ENCODE measurements around the gene PEX26. TPM values are rescaled to one million over a fixed set of nuclear protein-coding genes. Genes with fewer than 3 reads are reported as not detected.
"Not testable (repeated sequence)": the region's sequence is repeated elsewhere in the genome, so short reads cannot be mapped to it uniquely, and the experiment has no call there.

Gene PEX26
- total and polyA plus RNA-seq, 12 donors = 8.4 to 57.8 (median 34.0) TPM

DNA sequence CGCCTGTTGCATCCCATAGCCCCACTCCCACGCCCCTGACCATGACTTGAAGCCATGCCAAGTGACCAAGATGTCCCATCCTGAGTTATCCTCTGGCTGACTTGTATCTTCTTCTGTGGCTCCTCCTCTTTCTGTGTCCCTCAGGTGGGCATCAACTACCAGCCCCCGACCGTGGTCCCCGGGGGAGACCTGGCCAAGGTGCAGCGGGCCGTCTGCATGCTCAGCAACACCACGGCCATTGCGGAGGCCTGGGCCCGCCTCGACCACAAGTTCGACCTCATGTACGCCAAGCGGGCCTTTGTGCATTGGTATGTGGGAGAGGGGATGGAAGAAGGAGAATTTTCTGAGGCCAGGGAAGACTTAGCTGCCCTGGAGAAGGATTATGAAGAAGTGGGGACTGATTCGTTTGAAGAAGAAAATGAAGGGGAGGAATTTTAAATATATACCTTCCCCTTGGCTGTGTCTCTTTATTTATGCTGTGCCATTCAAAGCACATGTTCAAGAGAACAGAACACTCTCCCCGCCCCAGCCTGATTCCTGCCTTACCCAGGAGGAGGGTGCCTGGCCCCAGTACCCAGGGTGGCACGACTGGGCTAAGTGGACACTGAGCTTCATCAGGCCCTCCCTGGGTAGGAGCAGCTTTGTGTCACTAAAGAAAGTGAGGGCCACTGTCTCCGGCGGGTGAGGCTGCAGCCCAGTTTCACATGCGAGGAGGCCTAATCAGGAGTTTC, 53.1 kb downstream of the PEX26 start:
- Histone ChIP-seq H3K27ac (no peak overlapping the region), H3K4me3 (no peak overlapping the region), H3K36me3 (replicated peaks in 1 of 2) (no peaks in the 10 kb centered on the region), H3K4me1 (replicated peaks in 1 of 2) (no peaks in the 10 kb centered on the region), H3K27me3 (no peaks in the 10 kb centered on the region), H3K9me3 (replicated peaks in 1 of 3) (no peaks in the 10 kb centered on the region)
- peak in 1 of 7 donors; percentile 43 for DNase-seq
- intact Hi-C loops (cut with DNase I) = no loop called here
- no peak for TF ChIP-seq POLR2A (IDR thresholded peaks at IDR 0.05)
- TF ChIP-seq, protein P1, sequence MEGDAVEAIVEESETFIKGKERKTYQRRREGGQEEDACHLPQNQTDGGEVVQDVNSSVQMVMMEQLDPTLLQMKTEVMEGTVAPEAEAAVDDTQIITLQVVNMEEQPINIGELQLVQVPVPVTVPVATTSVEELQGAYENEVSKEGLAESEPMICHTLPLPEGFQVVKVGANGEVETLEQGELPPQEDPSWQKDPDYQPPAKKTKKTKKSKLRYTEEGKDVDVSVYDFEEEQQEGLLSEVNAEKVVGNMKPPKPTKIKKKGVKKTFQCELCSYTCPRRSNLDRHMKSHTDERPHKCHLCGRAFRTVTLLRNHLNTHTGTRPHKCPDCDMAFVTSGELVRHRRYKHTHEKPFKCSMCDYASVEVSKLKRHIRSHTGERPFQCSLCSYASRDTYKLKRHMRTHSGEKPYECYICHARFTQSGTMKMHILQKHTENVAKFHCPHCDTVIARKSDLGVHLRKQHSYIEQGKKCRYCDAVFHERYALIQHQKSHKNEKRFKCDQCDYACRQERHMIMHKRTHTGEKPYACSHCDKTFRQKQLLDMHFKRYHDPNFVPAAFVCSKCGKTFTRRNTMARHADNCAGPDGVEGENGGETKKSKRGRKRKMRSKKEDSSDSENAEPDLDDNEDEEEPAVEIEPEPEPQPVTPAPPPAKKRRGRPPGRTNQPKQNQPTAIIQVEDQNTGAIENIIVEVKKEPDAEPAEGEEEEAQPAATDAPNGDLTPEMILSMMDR (IDR thresholded peaks at IDR 0.05) = no peak
- 93 to 94% (median 93%) methylated on average over 17 to 20 of the region's 20 CpGs for WGBS, 4 donors

DNA sequence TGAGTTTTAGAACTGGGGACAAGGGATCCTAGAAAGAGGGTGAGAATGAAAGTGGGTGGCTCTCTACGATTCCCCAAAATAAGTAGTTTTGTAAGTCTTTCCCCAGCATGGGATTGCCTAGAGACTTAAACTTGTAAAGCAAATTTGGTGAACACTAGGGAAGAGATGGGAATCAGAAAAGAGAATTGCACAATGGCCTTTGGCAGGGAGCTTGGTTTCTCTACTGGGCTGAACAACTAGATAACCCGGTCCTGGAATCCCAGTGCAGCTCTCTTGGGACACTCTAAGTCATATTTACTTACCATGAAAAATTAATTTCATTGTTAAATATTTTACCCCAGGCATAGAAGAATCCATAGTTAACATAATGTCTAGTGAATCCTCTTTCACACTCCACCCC, 55.7 kb downstream of the PEX26 start:
- H3K27me3 ChIP-seq = no peaks in the 10 kb centered on the region
- H3K27ac ChIP-seq = no peak overlapping the region
- no peak for TF ChIP-seq POLR2A (IDR thresholded peaks at IDR 0.05)
- TF ChIP-seq, protein P1 (IDR thresholded peaks at IDR 0.05) = no peak
- DNase-seq = peak in 2 of 7 donors; percentile 28 to 61
- WGBS, 4 donors = 63 to 72% (median 66%) methylated on average over 2 of the region's 2 CpGs
- H3K4me1 ChIP-seq (replicated peaks in 1 of 2) = no peaks in the 10 kb centered on the region
- H3K9me3 ChIP-seq (replicated peaks in 1 of 3) = no peaks in the 10 kb centered on the region
- H3K4me3 ChIP-seq = no peak overlapping the region
- intact Hi-C loops (cut with DNase I) = no loop called here
- no peaks in the 10 kb centered on the region for H3K36me3 ChIP-seq (replicated peaks in 1 of 2)

DNA sequence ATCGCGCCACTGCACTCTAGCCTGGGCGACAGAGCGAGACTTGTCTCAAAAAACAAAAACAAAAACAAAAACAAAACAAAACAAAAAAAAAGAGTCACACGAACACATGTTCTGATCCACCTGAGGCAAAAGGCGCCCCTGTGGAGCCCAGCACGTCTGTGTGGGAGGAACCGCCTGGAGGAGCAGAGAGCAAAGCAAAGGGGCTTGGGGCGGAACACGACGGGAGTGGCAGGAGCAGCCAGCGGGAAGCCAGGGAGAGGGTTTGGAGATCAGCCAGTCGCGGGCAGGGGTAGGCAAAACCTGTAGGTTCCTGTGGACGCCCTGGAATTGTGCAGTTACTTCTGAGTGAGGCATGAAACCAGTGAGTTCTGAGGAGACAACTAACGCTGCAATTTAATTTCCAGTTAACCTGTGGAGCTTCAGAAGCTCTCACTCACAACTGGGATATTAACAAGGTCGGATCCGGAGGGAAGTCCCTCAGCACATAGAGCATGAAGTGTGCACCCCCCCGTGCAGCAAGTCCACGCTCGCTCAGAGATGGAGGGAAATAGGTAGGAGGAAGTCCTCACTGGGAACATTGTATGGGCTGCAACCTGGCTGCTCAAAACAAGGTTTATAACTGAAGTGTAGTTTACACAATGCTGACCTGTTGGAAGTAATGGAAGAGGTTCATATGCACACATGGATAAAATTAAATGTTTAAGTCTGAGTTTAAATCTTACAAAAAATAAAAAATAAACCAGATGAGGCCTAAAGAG, 59.0 kb downstream of the PEX26 start:
- Histone ChIP-seq H3K27me3 (no peaks in the 10 kb centered on the region), H3K4me1 (replicated peaks in 1 of 2) (no peaks in the 10 kb centered on the region), H3K27ac (no peak overlapping the region), H3K36me3 (replicated peaks in 1 of 2) (no peaks in the 10 kb centered on the region), H3K4me3 (no peak overlapping the region), H3K9me3 (replicated peaks in 1 of 3) (no peaks in the 10 kb centered on the region)
- intact Hi-C loops (cut with DNase I) = no loop called here
- no peak for TF ChIP-seq POLR2A (IDR thresholded peaks at IDR 0.05)
- TF ChIP-seq, protein P1 (IDR thresholded peaks at IDR 0.05) = no peak
- 91 to 95% (median 93%) methylated on average over 21 of the region's 21 CpGs for WGBS, 4 donors
- DNase-seq = no peak

DNA sequence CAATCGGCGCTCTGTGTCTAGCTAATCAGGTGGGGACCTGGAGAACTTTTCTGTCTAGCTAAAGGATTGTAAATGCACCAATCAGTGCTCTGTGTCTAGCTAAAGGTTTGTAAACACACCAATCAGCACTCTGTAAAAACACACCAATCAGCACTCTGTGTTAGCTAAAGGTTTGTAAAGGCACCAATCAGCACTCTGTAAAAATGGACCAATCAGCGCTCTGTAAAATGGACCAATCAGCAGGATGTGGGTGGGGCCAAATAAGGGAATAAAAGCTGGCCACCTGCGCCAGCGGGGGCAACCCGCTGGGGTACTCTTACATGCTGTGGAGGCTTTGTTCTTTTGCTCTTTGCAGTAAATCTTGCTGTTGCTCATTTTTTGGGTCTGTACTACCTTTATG, 63.2 kb downstream of the PEX26 start:
- H3K27me3 ChIP-seq; H3K27ac ChIP-seq; H3K4me1 ChIP-seq (replicated peaks in 1 of 2); DNase-seq; H3K9me3 ChIP-seq (replicated peaks in 1 of 3); H3K4me3 ChIP-seq; intact Hi-C loops (cut with DNase I); H3K36me3 ChIP-seq (replicated peaks in 1 of 2): not testable (repeated sequence)
- 94 to 98% (median 96%) methylated on average over 6 of the region's 6 CpGs for WGBS, 4 donors
